IMR-90 (cell line): ENCODE measurements around the gene ZBTB3.
A peak's percentile ranks its signal among the peaks of the same experiment; 100 is the strongest.

Experiments
- BHLHE40 ChIP-seq: fragments of 150-350 bp; IDR thresholded peaks from 2 replicates; pipeline ENCODE4 v1.6.1; 2016; ENCODE audit warnings: mild to moderate bottlenecking, low read depth, low read length
- CEBPB ChIP-seq: IDR thresholded peaks from 2 replicates; pipeline ENCODE4 v1.6.1; 2012; ENCODE audit warnings: low read depth, low read length, improper control_type of control experiment
- CHD1 ChIP-seq: IDR thresholded peaks from 2 replicates; pipeline ENCODE4 v1.6.1; 2012; ENCODE audit warnings: low read depth, low read length, improper control_type of control experiment
- ELK1 ChIP-seq: fragments of 150-350 bp; IDR thresholded peaks from 2 replicates; pipeline ENCODE4 v1.6.1; 2016; ENCODE audit warnings: low read depth, mild to moderate bottlenecking, low read length, moderate library complexity, borderline replicate concordance
- FOS ChIP-seq: fragments of 150-350 bp; IDR thresholded peaks from 2 replicates; pipeline ENCODE4 v1.6.1; 2016; ENCODE audit warnings: low read depth, low read length
- MAZ ChIP-seq: IDR thresholded peaks from 2 replicates; pipeline ENCODE4 v1.6.1; 2012; ENCODE audit warnings: low read depth, mild to moderate bottlenecking, low read length, improper control_type of control experiment, moderate library complexity, borderline replicate concordance
- MXI1 ChIP-seq: IDR thresholded peaks from 2 replicates; pipeline ENCODE4 v1.6.1; 2012; ENCODE audit warnings: low read depth, mild to moderate bottlenecking, low read length, moderate library complexity, borderline replicate concordance
- NFE2L2 ChIP-seq: fragments of 150-350 bp; IDR thresholded peaks from 2 replicates; pipeline ENCODE4 v1.6.1; 2016; ENCODE audit warnings: low read depth, mild to moderate bottlenecking, low read length
- POLR2A ChIP-seq: IDR thresholded peaks from 2 replicates; pipeline ENCODE4 v1.6.1; 2012; ENCODE audit warnings: mild to moderate bottlenecking, low read depth, low read length
- RCOR1 ChIP-seq: IDR thresholded peaks from 2 replicates; pipeline ENCODE4 v1.6.1; 2012; ENCODE audit warnings: mild to moderate bottlenecking, low read length, improper control_type of control experiment; ENCODE audit not compliant: insufficient replicate concordance
- RFX5 ChIP-seq: IDR thresholded peaks from 2 replicates; pipeline ENCODE4 v1.8.0; 2012; ENCODE audit warnings: low read depth, mild to moderate bottlenecking, low read length, moderate library complexity
- SMC3 ChIP-seq: fragments of 150-350 bp; IDR thresholded peaks from 2 replicates; pipeline ENCODE4 v1.6.1; 2016; ENCODE audit warnings: low read depth, mild to moderate bottlenecking, antibody characterized with exemption, low read length, moderate library complexity
- USF2 ChIP-seq: fragments of 150-350 bp; IDR thresholded peaks from 2 replicates; pipeline ENCODE4 v1.6.1; 2017; ENCODE audit warnings: mild to moderate bottlenecking, antibody characterized with exemption, low read length, low read depth
- TF ChIP-seq, protein P1 (sequence below): conservative IDR thresholded peaks from 2 replicates; pipeline ENCODE4 v1.5.1; 2012; ENCODE audit warnings: mild to moderate bottlenecking, low read depth, low read length, improper control_type of control experiment

DNA sequence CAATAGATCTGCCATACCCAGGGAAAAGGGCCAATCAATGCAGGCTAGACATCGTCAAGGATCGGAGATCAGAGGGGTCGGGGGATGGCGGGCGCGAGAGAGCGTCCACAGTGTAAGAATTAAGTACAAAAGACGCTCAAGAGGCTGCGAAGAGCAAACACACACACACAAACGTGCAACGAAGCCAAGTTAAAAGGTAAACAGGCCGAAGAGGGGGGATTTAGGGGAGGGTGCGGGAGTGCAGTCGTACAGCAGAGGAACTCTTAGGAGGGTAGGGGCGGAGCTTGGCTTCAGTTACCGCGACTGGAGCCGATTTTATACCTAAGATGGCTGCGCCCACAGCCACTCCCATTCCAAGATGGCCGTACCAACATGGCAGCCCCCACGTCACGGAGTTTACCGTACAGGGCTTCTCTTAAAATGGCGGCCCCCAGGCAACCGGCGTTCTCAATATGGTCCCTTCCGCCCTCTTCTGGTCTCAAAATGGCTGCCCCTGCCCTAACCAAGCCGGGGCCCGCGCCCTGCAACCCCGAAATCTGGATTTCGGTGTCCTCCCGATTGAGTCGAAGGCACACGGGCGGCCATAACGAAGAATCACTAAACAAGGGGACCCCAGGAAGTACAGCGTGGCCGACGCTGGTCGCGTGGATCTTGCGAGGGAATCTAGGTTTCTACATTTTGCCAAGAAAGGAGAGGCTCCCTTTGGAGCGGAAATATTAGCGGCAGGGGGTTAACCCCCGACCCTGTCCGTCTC lies 44.5 kb downstream of the ZBTB3 start:
- TF ChIP-seq, protein P1, sequence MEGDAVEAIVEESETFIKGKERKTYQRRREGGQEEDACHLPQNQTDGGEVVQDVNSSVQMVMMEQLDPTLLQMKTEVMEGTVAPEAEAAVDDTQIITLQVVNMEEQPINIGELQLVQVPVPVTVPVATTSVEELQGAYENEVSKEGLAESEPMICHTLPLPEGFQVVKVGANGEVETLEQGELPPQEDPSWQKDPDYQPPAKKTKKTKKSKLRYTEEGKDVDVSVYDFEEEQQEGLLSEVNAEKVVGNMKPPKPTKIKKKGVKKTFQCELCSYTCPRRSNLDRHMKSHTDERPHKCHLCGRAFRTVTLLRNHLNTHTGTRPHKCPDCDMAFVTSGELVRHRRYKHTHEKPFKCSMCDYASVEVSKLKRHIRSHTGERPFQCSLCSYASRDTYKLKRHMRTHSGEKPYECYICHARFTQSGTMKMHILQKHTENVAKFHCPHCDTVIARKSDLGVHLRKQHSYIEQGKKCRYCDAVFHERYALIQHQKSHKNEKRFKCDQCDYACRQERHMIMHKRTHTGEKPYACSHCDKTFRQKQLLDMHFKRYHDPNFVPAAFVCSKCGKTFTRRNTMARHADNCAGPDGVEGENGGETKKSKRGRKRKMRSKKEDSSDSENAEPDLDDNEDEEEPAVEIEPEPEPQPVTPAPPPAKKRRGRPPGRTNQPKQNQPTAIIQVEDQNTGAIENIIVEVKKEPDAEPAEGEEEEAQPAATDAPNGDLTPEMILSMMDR, result no peak
- no peak for TF ChIP-seq RFX5
- no peak for TF ChIP-seq ELK1
- no peak for TF ChIP-seq SMC3
- peak; percentile 63 for TF ChIP-seq POLR2A
- no peak for TF ChIP-seq RCOR1
- TF ChIP-seq CHD1, result no peak
- no peak for TF ChIP-seq USF2
- TF ChIP-seq BHLHE40, result no peak
- no peak for TF ChIP-seq CEBPB
- no peak for TF ChIP-seq FOS
- no peak for TF ChIP-seq MXI1
- 0 out of 2 replicates have a peak, but pooled peaks have one; percentile 9 for TF ChIP-seq NFE2L2
- no peak; the same call in 1 of the 2 replicates for TF ChIP-seq MAZ
